SK-N-SH (cell line): ENCODE measurements around the gene PLA2G6. TPM values are rescaled to one million over a fixed set of nuclear protein-coding genes. Genes with fewer than 3 reads are reported as not detected.

Experiments used
- CTCF ChIA-PET: fragments of 300-600, 350-600 bp; formaldehyde crosslinking; extraction: SDS; loops from one replicate; lab custom pipeline; 2021; lab: Yijun Ruan, JAX
- POLR2A ChIA-PET: fragments of 350-600 bp; sonication (Branson Sonifier 250); formaldehyde crosslinking; extraction: SDS; loops from one replicate; lab custom pipeline; 2020; ENCODE audit warnings: antibody characterized with exemption, inconsistent platforms; lab: Yijun Ruan, JAX
- DNase-seq: peaks from one replicate; pipeline ENCODE4 v3.0.0; 2012
- H2AFZ ChIP-seq: fragments of 200-600 bp; sonication (generic); 2 replicates; pipeline ENCODE4 v1.8.1; 2016; ENCODE audit warnings: antibody characterized with exemption, mild to moderate bottlenecking, low read depth
- H3F3A ChIP-seq: fragments of 200-600 bp; sonication (generic); replicated peaks from 2 replicates; pipeline ENCODE3; 2016; ENCODE audit warnings: antibody characterized with exemption, mild to moderate bottlenecking; ENCODE audit not compliant: insufficient read depth
- H3K27ac ChIP-seq, 2 experiments: fragments of 200-500 bp in 1 of 2; fragments of 200-600 bp in 1 of 2; sonication (Bioruptor generic) in 1 of 2; sonication (generic), shearing (Covaris generic) in 1 of 2; 2 replicates each; pipeline versions ENCODE4 v1.5.1 to v1.6.1; 2014 to 2016; ENCODE audit warnings: low read depth in 2 of 2, inconsistent platforms in 1 of 2, low read length in 1 of 2, mild to moderate bottlenecking in 1 of 2, mixed read lengths in 1 of 2
- H3K27me3 ChIP-seq: fragments of 200-600 bp; sonication (generic), shearing (Covaris generic); 2 replicates; pipeline ENCODE4 v1.6.1; 2016; ENCODE audit warnings: mixed run types; ENCODE audit not compliant: insufficient read depth
- H3K36me3 ChIP-seq, 2 experiments: fragments of 200-500 bp in 1 of 2; fragments of 200-600 bp in 1 of 2; sonication (Bioruptor generic) in 1 of 2; sonication (generic) in 1 of 2; replicated peaks in 1 of 2; 2 replicates each; pipeline versions ENCODE3 to v1.5.1; 2014 to 2016; ENCODE audit warnings: low read length in 1 of 2, mild to moderate bottlenecking in 1 of 2; ENCODE audit not compliant: insufficient read depth in 2 of 2, control insufficient read depth in 1 of 2
- H3K4me1 ChIP-seq, 2 experiments: fragments of 200-500 bp in 1 of 2; fragments of 200-600 bp in 1 of 2; sonication (Bioruptor generic) in 1 of 2; sonication (generic), shearing (Covaris generic) in 1 of 2; 2 replicates each; pipeline versions ENCODE4 v1.5.1 to v1.6.1; 2014 to 2016; ENCODE audit warnings: low read depth in 1 of 2, low read length in 1 of 2, mixed run types in 1 of 2; ENCODE audit not compliant: insufficient read depth in 2 of 2, control insufficient read depth in 1 of 2
- H3K4me2 ChIP-seq: fragments of 200-600 bp; sonication (generic), shearing (Covaris generic); 2 replicates; pipeline ENCODE4 v1.6.1; 2017; ENCODE audit warnings: mixed run types
- H3K4me3 ChIP-seq, 2 experiments: fragments of 200-500 bp in 1 of 2; fragments of 200-600 bp in 1 of 2; sonication (Bioruptor generic) in 1 of 2; sonication (generic), shearing (Covaris generic) in 1 of 2; 2 replicates each; pipeline versions ENCODE4 v1.5.1 to v1.8.1; 2014 to 2016; ENCODE audit warnings: low read depth in 2 of 2, inconsistent platforms in 1 of 2, low read length in 1 of 2, mild to moderate bottlenecking in 1 of 2, mixed read lengths in 1 of 2, moderate library complexity in 1 of 2
- H3K79me2 ChIP-seq: fragments of 200-600 bp; sonication (generic); 2 replicates; pipeline ENCODE4 v1.8.1; 2017; ENCODE audit warnings: mild to moderate bottlenecking; ENCODE audit not compliant: insufficient read depth
- H3K9ac ChIP-seq: fragments of 200-600 bp; sonication (generic); 2 replicates; pipeline ENCODE4 v1.6.1; 2017; ENCODE audit warnings: mixed run types
- H3K9me2 ChIP-seq: fragments of 200-600 bp; sonication (generic); 2 replicates; pipeline ENCODE4 v1.6.1; 2017; ENCODE audit warnings: mixed run types
- H3K9me3 ChIP-seq: fragments of 200-600 bp; sonication (generic); 2 replicates; pipeline ENCODE4 v1.6.1; 2017; ENCODE audit warnings: mixed run types, mild to moderate bottlenecking, moderate library complexity
- H4K20me1 ChIP-seq: fragments of 200-600 bp; sonication (generic); 2 replicates; pipeline ENCODE4 v1.6.1; 2017; ENCODE audit warnings: mild to moderate bottlenecking, mixed run types; ENCODE audit not compliant: insufficient read depth
- CHD2 ChIP-seq: fragments of 150-350 bp; IDR thresholded peaks from 2 replicates; pipeline ENCODE4 v1.6.1; 2018; ENCODE audit warnings: low read length; ENCODE audit not compliant: partially characterized antibody
- ELF1 ChIP-seq: IDR thresholded peaks from 2 replicates; pipeline ENCODE4 v1.4.0; 2012
- EP300 ChIP-seq, 2 experiments: IDR thresholded peaks; 2 replicates each; pipeline versions ENCODE4 v1.4.0 to v1.6.1; 2012; ENCODE audit warnings: borderline replicate concordance in 1 of 2, low read depth in 1 of 2, low read length in 1 of 2
- EZH2phosphoT487 ChIP-seq: fragments of 200-600 bp; sonication (generic); IDR thresholded peaks from 2 replicates; pipeline ENCODE4 v1.6.1; 2017; ENCODE audit warnings: low read depth, mixed run types, mild to moderate bottlenecking, antibody characterized with exemption, moderate library complexity, borderline replicate concordance
- FOSL2 ChIP-seq: IDR thresholded peaks from 2 replicates; pipeline ENCODE4 v1.4.0; 2012; ENCODE audit warnings: low read depth, mild to moderate bottlenecking, moderate library complexity, borderline replicate concordance
- FOXJ3 ChIP-seq: sonication (generic); formaldehyde crosslinking; IDR thresholded peaks from 2 replicates; pipeline ENCODE4 v1.5.1; 2020; ENCODE audit warnings: mild to moderate bottlenecking, missing genetic modification reagents
- JUND ChIP-seq: IDR thresholded peaks from 2 replicates; pipeline ENCODE4 v1.4.0; 2012
- NFIC ChIP-seq: IDR thresholded peaks from 2 replicates; pipeline ENCODE4 v1.4.0; 2012; ENCODE audit warnings: borderline replicate concordance
- NRF1 ChIP-seq: IDR thresholded peaks from 2 replicates; pipeline ENCODE4 v1.6.1; 2012; ENCODE audit warnings: low read depth, mild to moderate bottlenecking, low read length
- RCOR1 ChIP-seq: fragments of 150-350 bp; IDR thresholded peaks from 2 replicates; pipeline ENCODE4 v1.6.1; 2017; ENCODE audit warnings: antibody characterized with exemption, low read length
- RXRA ChIP-seq: IDR thresholded peaks from 2 replicates; pipeline ENCODE4 v1.4.0; 2012; ENCODE audit warnings: low read depth, mild to moderate bottlenecking, borderline replicate concordance
- SMC3 ChIP-seq: IDR thresholded peaks from 2 replicates; pipeline ENCODE4 v1.6.1; 2012; ENCODE audit warnings: low read depth, low read length, improper control_type of control experiment
- TAF1 ChIP-seq: IDR thresholded peaks from 2 replicates; pipeline ENCODE4 v1.6.1; 2012; ENCODE audit warnings: low read depth, mild to moderate bottlenecking, low read length, moderate library complexity, borderline replicate concordance
- TCF12 ChIP-seq: IDR thresholded peaks from 2 replicates; pipeline ENCODE4 v1.4.0; 2012
- TEAD4 ChIP-seq: IDR thresholded peaks from 2 replicates; pipeline ENCODE4 v1.4.0; 2012; ENCODE audit warnings: mild to moderate bottlenecking, borderline replicate concordance; ENCODE audit not compliant: insufficient read depth
- WGBS: methylation state at CpG from one replicate; pipeline ENCODE4 v1.1.6; 2017; ENCODE audit warnings: low lambda C conversion rate; 5-methylcytosine and 5-hydroxymethylcytosine counted together
- polyA plus RNA-seq, 3 experiments: library from polyadenylated mRNA; depleted of rRNA; stranded (reverse); fragments of >200 nt; gene quantifications; 2 replicates each; pipeline ENCODE4 v1.2.3, GENCODE V29; 2012
- TF ChIP-seq, protein P1 (sequence below): fragments of 150-350 bp; IDR thresholded peaks from 2 replicates; pipeline ENCODE4 v1.6.1; 2016; ENCODE audit warnings: mild to moderate bottlenecking, low read depth, low read length
- TF ChIP-seq, protein P2 (sequence below): fragments of 200-600 bp; sonication (generic); IDR thresholded peaks from 2 replicates; pipeline ENCODE4 v1.6.1; 2017; ENCODE audit warnings: antibody characterized with exemption, mild to moderate bottlenecking, moderate library complexity
- TF ChIP-seq, protein P3 (sequence below): IDR thresholded peaks from 2 replicates; pipeline ENCODE4 v1.4.0; 2012; ENCODE audit warnings: low read depth
- TF ChIP-seq, protein P4 (sequence below): IDR thresholded peaks from 2 replicates; pipeline ENCODE4; 2012

Gene PLA2G6
- polyA plus RNA-seq, 1 of the 3 experiments (the other 2 are of a cell fraction): 10.5 TPM

DNA sequence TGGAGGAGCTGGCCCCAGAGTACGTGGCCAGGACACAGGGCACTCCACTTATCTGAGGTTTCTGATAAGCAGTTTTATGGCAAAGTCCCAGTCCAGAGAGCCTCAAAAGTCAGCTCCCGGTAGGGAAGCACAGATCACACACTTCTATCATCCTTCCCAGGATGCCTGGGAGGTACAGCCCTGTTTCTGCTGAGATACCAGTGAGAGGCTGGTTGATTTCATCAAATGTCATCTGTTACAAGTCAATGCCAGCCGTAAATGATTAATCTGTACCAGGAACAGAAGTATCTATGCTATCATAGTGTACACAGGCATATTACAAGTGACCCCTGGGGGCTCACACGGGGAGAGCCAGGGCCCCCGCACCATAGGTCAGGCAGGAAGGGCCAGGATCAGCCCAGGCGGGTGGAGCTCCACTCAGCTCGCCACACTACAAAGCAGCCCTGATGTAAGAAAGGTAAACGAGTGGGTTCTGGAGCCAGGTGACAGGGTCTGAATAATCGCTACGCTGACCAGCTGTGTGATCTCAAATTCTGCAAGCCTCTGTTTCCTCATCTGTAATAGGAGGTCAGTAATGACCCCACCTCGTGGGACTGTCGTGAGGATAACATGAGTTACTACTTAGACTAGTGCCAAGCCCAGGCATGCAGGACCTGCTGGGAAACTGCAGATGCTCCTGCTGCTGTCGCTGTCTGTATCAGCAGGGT is 17.6 kb downstream of the PLA2G6 start (continued):
- TF ChIP-seq RCOR1: peak; percentile 79; the same call in 1 of the 2 replicates

DNA sequence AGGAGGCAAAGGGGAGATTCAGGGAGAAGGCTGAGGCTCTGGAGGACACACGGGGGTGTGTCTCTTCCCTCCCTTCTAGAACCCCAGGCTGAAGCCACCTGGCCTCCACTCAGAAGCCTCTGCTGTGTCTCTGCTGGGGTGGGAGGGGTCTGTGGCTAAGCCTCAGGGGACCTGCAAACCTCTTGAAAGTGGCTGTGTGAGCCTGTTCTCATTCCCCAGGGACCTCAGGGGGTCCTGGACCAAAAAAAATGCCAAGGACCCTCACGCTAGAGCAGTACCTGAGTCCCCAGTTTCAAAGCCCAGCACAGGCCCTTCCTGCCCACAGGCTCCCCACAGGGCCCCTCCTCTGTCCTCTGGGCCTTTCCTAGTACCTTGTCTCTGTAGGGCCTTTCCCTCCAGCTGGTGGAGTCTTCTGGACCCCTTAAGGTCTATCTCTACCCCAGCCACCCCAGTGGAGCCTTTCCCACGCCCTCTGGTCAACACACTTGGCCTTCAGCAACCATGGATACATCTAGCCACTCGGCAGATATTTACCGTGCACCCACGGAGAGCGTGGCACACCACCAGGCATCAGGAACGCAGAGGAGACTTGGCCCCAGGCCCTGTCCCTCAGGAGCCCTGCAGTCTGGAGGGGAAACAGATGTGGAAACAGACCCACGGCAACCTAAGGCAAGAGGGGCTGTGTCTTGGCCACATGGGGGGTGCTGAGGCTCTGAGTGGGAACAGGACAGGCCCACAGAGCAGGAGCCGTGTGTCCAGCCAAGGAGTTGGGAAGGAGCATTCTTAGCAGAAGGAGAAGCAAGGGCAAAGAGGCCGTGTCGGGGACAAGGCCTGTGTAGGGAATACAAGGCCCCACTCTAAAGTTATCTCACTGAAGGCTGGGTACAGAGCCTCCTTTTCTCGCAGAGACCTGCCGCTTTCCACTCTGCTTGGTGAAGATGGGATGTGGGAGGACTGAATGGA is 18.5 kb downstream of the PLA2G6 start:
- no peak overlapping the region for H3K4me2 ChIP-seq
- POLR2A ChIA-PET: interaction anchor here (1.3 to 1.4 kb wide), 2 partner anchors 19 to 20 kb away, joined by 4 to 5 read pairs; partner anchors contain the start of gene PLA2G6
- H3K9ac ChIP-seq: no peak overlapping the region
- no peak overlapping the region for H3K4me3 ChIP-seq
- H3K79me2 ChIP-seq: no peaks in the 10 kb centered on the region
- H3K9me3 ChIP-seq: no peaks in the 10 kb centered on the region
- 80% methylated on average over 1 of the region's 14 CpGs for WGBS
- H3K9me2 ChIP-seq: no peaks in the 10 kb centered on the region
- TF ChIP-seq RCOR1: no peak
- no peak for TF ChIP-seq TEAD4
- no peak for TF ChIP-seq EZH2phosphoT487
- TF ChIP-seq RXRA: no peak
- TF ChIP-seq FOSL2: no peak
- no peak for TF ChIP-seq TCF12
- TF ChIP-seq ELF1: no peak
- TF ChIP-seq SMC3: no peak
- TF ChIP-seq JUND: no peak
- TF ChIP-seq, protein P1, sequence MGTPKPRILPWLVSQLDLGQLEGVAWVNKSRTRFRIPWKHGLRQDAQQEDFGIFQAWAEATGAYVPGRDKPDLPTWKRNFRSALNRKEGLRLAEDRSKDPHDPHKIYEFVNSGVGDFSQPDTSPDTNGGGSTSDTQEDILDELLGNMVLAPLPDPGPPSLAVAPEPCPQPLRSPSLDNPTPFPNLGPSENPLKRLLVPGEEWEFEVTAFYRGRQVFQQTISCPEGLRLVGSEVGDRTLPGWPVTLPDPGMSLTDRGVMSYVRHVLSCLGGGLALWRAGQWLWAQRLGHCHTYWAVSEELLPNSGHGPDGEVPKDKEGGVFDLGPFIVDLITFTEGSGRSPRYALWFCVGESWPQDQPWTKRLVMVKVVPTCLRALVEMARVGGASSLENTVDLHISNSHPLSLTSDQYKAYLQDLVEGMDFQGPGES: no peak
- no peak for TF ChIP-seq EP300 (IDR thresholded peaks at IDR 0.05; ENCODE audit: borderline replicate concordance in 1 of 2, low read depth in 1 of 2, low read length in 1 of 2)
- TF ChIP-seq TAF1: no peak
- TF ChIP-seq, protein P2, sequence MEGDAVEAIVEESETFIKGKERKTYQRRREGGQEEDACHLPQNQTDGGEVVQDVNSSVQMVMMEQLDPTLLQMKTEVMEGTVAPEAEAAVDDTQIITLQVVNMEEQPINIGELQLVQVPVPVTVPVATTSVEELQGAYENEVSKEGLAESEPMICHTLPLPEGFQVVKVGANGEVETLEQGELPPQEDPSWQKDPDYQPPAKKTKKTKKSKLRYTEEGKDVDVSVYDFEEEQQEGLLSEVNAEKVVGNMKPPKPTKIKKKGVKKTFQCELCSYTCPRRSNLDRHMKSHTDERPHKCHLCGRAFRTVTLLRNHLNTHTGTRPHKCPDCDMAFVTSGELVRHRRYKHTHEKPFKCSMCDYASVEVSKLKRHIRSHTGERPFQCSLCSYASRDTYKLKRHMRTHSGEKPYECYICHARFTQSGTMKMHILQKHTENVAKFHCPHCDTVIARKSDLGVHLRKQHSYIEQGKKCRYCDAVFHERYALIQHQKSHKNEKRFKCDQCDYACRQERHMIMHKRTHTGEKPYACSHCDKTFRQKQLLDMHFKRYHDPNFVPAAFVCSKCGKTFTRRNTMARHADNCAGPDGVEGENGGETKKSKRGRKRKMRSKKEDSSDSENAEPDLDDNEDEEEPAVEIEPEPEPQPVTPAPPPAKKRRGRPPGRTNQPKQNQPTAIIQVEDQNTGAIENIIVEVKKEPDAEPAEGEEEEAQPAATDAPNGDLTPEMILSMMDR: no peak
- TF ChIP-seq, protein P3, sequence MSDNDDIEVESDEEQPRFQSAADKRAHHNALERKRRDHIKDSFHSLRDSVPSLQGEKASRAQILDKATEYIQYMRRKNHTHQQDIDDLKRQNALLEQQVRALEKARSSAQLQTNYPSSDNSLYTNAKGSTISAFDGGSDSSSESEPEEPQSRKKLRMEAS: no peak
- no peak for TF ChIP-seq CHD2
- no peak for TF ChIP-seq FOXJ3
- TF ChIP-seq NFIC: no peak
- TF ChIP-seq NRF1: no peak
- TF ChIP-seq, protein P4, sequence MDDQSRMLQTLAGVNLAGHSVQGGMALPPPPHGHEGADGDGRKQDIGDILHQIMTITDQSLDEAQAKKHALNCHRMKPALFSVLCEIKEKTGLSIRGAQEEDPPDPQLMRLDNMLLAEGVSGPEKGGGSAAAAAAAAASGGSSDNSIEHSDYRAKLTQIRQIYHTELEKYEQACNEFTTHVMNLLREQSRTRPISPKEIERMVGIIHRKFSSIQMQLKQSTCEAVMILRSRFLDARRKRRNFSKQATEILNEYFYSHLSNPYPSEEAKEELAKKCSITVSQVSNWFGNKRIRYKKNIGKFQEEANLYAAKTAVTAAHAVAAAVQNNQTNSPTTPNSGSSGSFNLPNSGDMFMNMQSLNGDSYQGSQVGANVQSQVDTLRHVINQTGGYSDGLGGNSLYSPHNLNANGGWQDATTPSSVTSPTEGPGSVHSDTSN: no peak
- CTCF ChIA-PET: interaction anchor here (0.9 kb wide), 1 partner anchor 28 kb away, joined by 4 read pairs; no protein-coding TSS in a partner anchor
- no peaks in the 10 kb centered on the region for H3K36me3 ChIP-seq
- H2AFZ ChIP-seq: no peak overlapping the region
- H3K27me3 ChIP-seq: no peaks in the 10 kb centered on the region
- no peak for DNase-seq
- peak overlapping the region in 1 of 2 experiments; percentile 75; a peak in 2 of 4 replicates for H3K27ac ChIP-seq
- no peaks in the 10 kb centered on the region for H4K20me1 ChIP-seq
- peaks cover 0 to 34% of the 10 kb centered on the region in 2 experiments; a peak in 1 of 4 replicates for H3K4me1 ChIP-seq
- no peaks in the 10 kb centered on the region for H3F3A ChIP-seq
